ENCODE results near the gene CACNA1I. TPM values are rescaled to one million over a fixed set of nuclear protein-coding genes. Genes with fewer than 3 reads are reported as not detected.

The CACNA1I gene
- total and polyA plus RNA-seq, 7 donors, result under 0.01 to 0.95 (median 0.15) TPM; not detected in 3

GRCh38 chr22:39645532-39645931, 75.0 kb downstream of the CACNA1I start:
- Histone ChIP-seq H3K27me3 (peaks cover 0 to 14% (median 0%) of the 10 kb centered on the region in 3 donors), H3K9me3 (no peaks in the 10 kb centered on the region), H3K36me3 (no peaks in the 10 kb centered on the region), H3K27ac (no peak overlapping the region), H3K4me1 (no peaks in the 10 kb centered on the region), H3K4me3 (no peak overlapping the region)
- no peak for TF ChIP-seq EP300 (IDR thresholded peaks at IDR 0.05)
- no peak for TF ChIP-seq POLR2AphosphoS5 (IDR thresholded peaks at IDR 0.05)
- TF ChIP-seq, protein P1, sequence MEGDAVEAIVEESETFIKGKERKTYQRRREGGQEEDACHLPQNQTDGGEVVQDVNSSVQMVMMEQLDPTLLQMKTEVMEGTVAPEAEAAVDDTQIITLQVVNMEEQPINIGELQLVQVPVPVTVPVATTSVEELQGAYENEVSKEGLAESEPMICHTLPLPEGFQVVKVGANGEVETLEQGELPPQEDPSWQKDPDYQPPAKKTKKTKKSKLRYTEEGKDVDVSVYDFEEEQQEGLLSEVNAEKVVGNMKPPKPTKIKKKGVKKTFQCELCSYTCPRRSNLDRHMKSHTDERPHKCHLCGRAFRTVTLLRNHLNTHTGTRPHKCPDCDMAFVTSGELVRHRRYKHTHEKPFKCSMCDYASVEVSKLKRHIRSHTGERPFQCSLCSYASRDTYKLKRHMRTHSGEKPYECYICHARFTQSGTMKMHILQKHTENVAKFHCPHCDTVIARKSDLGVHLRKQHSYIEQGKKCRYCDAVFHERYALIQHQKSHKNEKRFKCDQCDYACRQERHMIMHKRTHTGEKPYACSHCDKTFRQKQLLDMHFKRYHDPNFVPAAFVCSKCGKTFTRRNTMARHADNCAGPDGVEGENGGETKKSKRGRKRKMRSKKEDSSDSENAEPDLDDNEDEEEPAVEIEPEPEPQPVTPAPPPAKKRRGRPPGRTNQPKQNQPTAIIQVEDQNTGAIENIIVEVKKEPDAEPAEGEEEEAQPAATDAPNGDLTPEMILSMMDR (IDR thresholded peaks at IDR 0.05), result no peak
- no peak for TF ChIP-seq POLR2A (IDR thresholded peaks at IDR 0.05)
- WGBS, 2 donors, result 68 to 70% methylated on average over 6 of the region's 6 CpGs
- intact Hi-C loops (cut with DNase I), result no loop called here
- DNase-seq, result no peak

DNA sequence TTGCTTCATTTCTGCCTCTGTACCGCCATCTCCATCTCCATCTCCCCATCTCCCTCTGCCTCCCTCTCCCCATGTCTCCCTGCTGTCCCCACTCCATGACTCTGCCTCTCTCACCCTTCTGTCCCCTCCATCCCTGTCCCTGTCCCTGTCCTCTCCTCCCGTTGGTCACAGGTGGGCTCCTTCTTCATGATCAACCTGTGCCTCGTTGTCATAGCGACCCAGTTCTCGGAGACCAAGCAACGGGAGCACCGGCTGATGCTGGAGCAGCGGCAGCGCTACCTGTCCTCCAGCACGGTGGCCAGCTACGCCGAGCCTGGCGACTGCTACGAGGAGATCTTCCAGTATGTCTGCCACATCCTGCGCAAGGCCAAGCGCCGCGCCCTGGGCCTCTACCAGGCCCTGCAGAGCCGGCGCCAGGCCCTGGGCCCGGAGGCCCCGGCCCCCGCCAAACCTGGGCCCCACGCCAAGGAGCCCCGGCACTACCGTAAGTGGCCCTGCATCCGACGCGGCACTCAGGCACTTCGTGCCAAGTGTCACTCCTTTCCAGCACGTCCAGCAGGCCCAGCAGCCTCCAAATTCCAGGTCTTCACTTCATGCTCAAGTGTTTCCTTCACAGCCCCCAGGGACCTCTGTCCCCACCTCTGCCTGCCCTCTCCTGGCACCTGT, 76.0 kb downstream of the CACNA1I start:
- no peak for DNase-seq
- TF ChIP-seq, protein P1 (IDR thresholded peaks at IDR 0.05), result no peak
- TF ChIP-seq POLR2AphosphoS5 (IDR thresholded peaks at IDR 0.05) (no peak), POLR2A (IDR thresholded peaks at IDR 0.05) (no peak), EP300 (IDR thresholded peaks at IDR 0.05) (no peak)
- H3K9me3 ChIP-seq, result no peaks in the 10 kb centered on the region
- no peaks in the 10 kb centered on the region for H3K36me3 ChIP-seq
- H3K4me3 ChIP-seq, result no peak overlapping the region
- H3K4me1 ChIP-seq, result no peaks in the 10 kb centered on the region
- intact Hi-C loops (cut with DNase I), result no loop called here
- H3K27me3 ChIP-seq, result peaks cover 0 to 24% (median 0%) of the 10 kb centered on the region in 3 donors
- no peak overlapping the region for H3K27ac ChIP-seq
- 70 to 89% methylated on average over 31 of the region's 31 CpGs for WGBS, 2 donors

- Histone ChIP-seq H3K27me3 (peaks cover 0 to 19% (median 0%) of the 10 kb centered on the region in 3 donors), H3K4me1 (no peaks in the 10 kb centered on the region), H3K36me3 (no peaks in the 10 kb centered on the region), H3K27ac (no peak overlapping the region), H3K9me3 (no peaks in the 10 kb centered on the region), H3K4me3 (no peak overlapping the region)
- intact Hi-C loops (cut with DNase I), result no loop called here
- 78 to 83% methylated on average over 35 of the region's 35 CpGs for WGBS, 2 donors
- DNase-seq, result no peak
- TF ChIP-seq POLR2A (IDR thresholded peaks at IDR 0.05), result no peak
- TF ChIP-seq, protein P1 (IDR thresholded peaks at IDR 0.05), result no peak
- TF ChIP-seq EP300 (IDR thresholded peaks at IDR 0.05), result no peak
- TF ChIP-seq POLR2AphosphoS5 (IDR thresholded peaks at IDR 0.05), result no peak
Observed at GRCh38 chr22:39647836-39648629, 77.5 kb downstream of the CACNA1I start.

DNA sequence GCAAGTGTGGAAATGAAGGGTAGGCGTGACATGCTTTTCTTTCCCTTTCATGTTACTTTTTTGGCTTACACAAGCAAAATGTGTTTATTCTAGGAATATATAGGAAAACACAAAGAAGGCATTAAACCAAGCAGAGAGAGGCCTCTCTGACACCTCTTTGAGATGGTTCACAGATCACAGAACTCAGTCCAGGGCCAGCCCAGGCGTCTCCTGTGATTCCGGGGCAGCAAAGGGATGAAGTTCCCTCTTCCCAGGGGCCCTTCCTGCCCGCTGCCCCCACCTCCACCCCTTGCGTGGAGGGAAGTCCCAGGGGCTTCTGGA, 78.0 kb downstream of the CACNA1I start:
- intact Hi-C loops (cut with DNase I), result no loop called here
- H3K27me3 ChIP-seq, result peaks cover 0 to 22% (median 0%) of the 10 kb centered on the region in 3 donors
- no peak overlapping the region for H3K27ac ChIP-seq
- DNase-seq, result no peak
- TF ChIP-seq, protein P1 (IDR thresholded peaks at IDR 0.05), result no peak
- TF ChIP-seq POLR2AphosphoS5 (IDR thresholded peaks at IDR 0.05) (no peak), EP300 (IDR thresholded peaks at IDR 0.05) (no peak), POLR2A (IDR thresholded peaks at IDR 0.05) (no peak)
- whole genome bisulfite sequencing, 2 donors, result 84 to 87% methylated on average over 5 of the region's 5 CpGs
- H3K4me1 ChIP-seq, result no peaks in the 10 kb centered on the region
- H3K36me3 ChIP-seq, result no peaks in the 10 kb centered on the region
- H3K4me3 ChIP-seq, result no peak overlapping the region
- no peaks in the 10 kb centered on the region for H3K9me3 ChIP-seq

All from sigmoid colon (tissue), 7 donors.